NOMO-1 treated with DMSO at 0.1 percent for 48 hours (cell line): Measurements from ENCODE around the gene CFAP68.

Source experiments
- DNase-seq: peaks from one replicate; lab custom pipeline; 2025; ENCODE audit not compliant: unreplicated experiment; lab: John Stamatoyannopoulos, UW

CFAP68 gene, protein sequence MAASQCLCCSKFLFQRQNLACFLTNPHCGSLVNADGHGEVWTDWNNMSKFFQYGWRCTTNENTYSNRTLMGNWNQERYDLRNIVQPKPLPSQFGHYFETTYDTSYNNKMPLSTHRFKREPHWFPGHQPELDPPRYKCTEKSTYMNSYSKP

DNA sequence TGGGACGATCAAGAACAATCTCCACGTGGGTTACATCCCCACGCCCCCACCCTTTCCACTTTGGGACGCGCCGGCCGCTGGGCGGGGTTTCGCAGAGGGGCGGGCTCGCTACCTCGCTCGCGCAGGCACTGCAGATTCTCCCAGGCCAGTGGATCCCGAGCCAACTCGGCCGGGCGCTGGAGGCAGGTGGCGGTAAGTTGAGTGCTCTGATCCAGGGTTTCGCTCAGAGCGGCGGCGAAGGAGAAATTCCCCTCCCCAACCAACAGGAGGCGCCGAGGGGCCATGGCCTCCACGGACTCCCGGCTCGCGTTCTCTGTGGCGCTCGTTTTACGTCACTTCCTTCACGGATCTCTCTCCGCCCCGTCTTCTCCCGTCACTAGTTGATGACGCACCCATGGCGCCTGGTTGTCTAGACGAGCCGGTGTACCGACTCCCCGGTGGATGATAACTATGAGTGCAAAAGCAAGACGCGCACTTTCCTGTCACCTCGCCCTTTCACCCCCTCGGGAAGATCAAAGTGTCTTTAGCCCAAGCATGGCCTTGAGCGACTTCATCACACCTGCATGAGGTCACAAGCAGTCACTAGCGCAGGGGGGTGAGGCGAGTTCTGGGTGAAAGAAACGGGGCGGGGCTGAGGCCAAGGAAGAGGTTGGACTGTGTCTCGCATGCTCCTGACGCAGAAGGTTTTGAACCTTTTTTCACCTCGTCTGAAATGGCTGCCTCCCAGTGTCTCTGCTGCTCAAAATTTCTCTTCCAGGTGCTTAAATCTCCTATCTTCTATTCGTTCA, at the start of gene CFAP68, which contains the start of gene FDXACB1:
Gene CFAP68 (plus strand): TSS at position 693 of the 788 bp plus-strand sequence. CDS start 20 bp downstream, at position 713.
Gene FDXACB1 (minus strand): TSS at position 317 of the 788 bp plus-strand sequence. CDS start 33 bp downstream, at position 284.
- peak; percentile 97 for DNase-seq

DNA sequence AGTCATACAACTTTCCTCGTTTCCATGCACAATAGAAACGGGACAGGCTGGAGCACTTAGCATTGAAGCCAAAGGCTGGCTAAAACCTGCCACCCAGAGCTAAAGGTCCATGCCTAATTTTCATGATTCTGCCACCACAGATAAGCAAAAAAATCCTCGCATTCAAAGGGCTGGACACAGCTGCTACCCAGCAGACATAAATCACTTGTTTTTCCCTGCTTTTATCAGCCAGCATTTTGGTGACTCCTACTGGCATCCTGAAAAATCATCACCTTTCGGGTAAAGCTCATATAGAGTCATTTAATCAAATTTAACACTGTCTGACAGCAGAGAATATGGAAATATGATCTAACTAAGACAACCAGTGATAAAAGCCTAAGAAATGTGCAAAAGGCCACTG, 45.8 kb upstream of the CFAP68 start:
- no peak for DNase-seq

DNA sequence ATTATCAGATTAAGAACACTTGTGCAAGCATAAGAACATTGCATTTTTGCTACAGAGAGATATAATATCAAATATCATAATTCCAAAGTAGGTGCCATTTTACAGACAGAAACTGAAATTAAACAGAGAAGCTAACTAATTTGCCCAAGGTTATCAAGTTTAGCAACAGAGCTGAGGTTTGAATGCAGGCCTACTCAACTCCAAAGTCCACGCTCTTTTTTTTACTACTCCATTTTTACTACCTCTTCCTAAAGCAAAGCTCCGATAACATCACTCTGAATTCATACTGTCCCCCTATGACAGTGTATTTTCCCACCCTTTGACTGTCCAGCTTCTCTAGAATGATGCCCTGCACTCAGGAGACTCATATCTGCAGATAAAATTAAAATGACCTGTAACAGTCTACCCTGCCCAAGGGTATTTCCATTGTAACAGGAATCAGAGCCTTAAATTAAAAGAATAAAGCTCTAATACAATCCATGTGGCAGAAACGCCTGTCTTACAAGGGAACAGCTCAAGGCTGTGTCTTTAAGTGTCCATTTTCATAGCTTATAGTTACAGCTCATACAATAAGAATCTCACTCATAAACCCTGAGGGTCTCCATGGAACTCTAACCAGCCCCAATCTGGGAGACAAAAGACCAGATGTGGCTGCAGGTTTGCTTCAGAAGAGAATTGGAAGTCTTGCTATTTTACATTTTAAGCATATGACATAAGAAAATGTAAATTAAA, 44.7 kb upstream of the CFAP68 start:
- no peak for DNase-seq

DNA sequence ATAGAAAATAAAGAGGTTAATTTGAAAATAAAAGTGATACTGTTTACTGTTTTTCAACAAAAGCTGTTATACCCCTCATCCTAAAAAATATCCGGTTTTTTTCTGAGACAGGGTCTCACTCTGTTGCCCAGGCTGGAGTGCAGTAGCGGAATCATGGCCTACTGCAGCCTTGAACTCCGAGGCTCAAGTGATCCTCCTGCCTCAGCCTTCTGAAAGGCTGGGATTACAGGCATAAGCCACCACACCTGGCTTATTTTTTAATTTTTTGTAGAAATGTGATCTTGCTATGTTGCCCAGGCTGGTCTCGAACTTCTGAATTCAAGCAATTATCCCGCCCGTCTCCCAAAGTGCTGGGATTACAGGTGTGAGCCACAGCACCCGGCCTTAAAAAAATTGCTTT, 43.7 kb upstream of the CFAP68 start:
- DNase-seq = no peak

DNA sequence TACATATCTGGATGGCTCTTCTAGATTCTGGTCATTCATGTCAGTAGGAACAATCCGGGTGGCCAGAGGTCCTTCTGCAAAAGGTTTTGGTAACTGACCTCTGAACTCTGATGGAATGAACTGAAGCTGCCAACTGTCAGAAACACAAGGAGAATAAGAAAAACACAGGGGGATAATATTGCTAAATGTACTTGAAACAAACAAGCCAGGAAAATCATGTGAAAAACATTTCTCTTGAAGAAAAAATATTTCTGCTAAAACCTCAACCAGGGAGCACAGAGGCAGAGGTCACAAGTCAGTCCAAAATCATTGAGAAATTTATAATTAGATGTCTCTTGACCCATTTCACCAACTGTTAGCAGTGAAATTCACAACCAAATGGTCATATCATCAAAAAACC, 43.2 kb upstream of the CFAP68 start:
- no peak for DNase-seq

DNA sequence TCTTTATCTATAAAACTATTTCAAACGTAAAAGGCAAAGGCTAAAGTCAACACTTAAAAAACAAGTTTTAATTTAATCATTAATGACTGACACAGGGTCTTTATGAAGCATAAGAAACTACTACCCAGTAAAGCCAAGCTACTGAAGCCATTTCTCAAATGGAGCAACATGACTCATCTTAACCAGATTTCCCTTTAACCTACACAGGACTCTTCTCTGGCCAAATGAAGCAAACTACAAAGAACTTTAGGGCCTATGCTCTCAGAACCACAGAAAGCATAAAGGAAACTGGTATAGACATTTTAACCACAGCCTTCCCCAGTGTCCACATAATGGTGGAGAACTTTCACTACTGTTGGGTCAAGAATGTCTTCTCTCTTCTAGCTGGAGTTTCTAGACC, 42.6 kb upstream of the CFAP68 start:
- DNase-seq = no peak

DNA sequence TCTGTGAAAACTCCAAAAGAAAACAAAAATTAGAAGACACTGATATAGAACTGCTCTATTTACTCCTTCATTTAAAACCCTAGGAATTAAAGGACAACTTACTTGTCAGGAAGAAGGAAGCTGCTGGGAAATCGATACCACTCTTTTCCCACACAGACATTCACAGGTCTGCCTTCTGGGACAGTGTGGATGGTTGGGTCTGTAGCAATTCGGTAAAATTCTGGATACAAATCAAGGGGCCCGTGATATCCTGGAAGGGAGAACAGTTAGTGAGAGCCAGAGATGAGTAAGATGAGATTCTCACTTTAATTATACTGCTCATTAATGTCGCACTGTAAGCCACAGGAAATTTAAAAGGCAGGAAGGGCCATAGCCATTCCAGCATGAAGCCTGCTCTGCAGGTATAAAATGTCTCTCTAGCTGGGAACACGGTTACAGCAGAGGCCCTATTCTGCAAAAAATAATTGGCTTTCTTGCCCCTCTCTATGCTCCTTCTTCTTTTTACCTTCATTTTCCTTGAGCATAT, 41.9 kb upstream of the CFAP68 start:
- no peak for DNase-seq

DNA sequence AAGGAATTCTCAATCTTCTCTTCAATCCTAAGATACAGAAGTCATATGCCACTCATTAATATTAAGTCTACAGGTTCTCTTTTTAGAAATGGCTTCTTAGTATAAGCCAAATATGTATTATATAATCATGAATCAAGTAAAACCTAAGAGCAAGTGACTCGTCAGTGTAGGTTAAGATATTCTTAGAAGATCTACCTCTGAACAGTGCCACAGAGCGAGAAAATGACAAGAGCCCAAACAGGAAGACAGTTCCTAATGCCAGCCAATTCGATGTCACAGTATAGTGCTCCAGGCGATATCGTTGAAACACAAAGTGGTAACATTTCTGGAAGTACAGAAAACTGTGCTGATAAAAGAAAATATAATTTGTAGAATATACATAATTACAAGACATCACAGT, 41.3 kb upstream of the CFAP68 start:
- DNase-seq = no peak

DNA sequence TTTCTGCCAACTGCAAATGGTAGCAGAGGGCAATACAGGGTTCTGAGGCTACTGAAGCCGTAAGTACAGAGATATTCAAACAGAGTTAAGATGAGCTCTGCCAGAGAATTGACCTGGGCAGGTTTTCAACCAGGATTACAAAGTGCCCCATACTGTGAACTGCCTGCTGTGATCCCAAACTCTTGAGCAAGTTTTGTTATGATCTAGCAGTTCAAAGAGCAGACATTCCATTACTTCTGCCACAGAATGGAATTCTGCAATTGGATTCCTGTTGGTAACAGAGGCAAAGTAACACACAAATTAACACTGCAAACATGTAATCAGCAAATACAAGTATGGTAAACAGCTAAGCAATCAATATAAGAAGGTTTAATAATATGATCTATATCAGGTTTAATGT, 39.2 kb upstream of the CFAP68 start:
- no peak for DNase-seq

DNA sequence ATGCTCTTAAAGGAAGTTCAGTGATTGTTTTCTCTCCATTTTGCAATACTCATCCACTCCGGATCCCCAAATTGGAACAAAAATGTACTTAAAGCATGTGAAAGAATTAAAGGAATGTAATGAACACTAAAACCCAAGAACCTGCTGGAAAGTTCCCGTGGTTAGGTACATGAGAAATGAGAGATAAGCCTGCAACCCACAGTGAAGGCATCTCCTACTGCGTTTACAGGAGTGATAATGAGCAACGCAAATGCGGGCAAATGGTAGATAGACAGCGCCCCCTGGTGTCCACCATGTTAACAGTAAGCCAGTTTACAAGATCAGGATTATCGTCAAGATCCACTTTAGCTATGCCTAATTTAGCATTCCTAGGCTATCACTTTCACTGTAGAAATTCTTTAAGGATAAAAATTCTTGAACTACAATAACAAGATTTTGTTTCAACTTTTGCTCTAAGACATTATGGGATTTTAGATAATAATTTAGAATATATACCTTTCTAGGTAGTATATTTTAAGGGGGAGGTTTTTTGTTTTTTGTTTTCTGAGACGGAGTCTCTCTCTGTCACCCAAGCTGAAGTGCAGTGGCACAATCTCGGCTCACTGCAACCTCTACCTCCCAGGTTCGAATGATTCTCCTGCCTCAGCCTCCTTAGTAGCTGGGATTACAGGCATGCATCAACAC, 37.8 kb upstream of the CFAP68 start:
- DNase-seq = peak; percentile 79

DNA sequence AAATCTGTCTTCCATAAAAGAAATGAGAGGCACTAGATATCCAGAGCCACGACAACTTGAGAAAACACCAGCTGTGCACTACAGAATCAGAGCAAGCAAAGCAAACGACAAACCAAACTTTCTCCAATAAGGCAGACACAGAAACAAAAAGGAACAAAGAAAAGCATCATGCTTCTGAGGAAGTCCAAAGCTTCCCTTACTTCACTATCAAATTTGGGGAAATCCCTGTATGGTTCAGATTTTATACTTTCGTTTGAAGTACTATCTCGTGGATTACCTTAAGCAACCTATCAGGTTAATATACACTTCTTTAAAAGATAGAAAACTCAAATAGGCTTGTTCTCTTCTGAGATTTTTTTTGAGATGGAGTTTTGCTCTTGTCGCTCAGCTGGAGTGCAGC, 35.7 kb upstream of the CFAP68 start:
- DNase-seq = peak; percentile 41

DNA sequence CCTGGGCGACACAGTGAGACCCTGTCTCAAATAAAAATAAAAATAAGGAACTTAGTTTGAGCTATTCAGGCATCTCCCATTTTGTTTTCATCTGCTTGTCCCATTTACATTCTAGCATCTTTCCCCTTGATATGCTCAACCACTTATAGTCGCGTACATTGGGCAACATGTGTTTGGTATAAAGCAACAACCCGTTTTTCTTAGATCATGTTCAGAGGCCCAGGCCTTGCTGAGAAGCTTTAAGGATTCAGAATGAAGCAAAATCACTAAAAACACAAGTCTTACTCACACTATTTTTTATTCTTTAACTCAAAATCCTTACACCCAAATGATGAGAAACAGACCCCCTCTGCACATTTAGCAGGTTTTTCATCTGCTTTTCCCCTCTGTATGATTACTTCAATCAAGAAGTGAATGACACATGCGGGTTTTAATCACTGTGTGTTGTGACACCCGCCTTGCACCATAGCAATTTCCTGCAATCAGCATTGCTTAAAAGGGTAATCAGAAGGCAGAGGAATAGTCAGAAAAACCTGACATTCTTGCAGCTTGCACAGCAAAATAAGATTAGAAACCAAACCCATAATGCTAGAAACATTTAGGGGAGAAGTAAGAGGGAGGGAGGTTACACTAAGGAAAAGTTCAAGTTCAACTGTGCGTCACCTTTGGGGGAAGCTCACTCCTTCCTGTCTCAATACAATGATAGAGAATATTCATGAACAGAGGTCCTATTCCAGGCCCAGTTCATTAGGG, 33.9 kb upstream of the CFAP68 start:
- peak; percentile 93 for DNase-seq

DNA sequence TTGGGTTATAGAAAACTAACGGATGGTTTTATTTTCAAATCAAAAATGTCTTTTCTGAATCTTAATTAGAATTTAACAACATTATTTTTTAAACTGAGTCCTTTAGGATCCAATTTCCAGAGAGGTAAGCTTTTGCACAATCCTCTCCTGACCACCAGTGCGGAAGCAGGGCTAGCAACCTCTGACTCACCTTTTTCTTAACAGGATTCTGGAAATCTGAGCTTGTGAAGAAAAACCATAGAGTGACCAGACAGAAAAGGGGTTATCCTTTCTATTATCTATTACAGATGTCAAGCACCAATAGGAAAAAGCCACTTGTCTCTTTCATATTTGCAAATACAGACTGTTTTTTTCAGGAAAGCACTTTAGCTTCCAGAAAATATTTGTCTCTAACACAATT, 33.3 kb upstream of the CFAP68 start:
- peak; percentile 27 for DNase-seq

DNA sequence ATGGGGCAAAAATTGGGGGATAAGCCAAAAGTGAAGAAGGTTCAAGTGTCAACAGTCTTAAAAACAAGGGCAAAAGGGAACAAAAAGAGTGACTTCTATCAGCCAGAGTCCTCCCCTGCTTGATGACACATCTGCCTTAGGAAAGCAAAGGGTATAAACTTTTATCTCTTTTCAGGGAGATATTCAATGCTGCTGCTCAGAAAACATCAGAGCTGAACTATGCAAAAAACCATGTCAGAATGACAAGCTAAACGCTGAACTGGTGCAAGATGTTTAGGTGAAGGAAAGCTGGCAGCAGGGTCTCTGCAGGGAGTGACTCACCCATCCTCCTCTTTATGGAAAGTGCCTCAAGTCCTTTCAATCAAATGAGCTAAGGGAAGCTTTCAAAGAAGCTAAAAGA, 32.7 kb upstream of the CFAP68 start:
- DNase-seq = peak; percentile 36

DNA sequence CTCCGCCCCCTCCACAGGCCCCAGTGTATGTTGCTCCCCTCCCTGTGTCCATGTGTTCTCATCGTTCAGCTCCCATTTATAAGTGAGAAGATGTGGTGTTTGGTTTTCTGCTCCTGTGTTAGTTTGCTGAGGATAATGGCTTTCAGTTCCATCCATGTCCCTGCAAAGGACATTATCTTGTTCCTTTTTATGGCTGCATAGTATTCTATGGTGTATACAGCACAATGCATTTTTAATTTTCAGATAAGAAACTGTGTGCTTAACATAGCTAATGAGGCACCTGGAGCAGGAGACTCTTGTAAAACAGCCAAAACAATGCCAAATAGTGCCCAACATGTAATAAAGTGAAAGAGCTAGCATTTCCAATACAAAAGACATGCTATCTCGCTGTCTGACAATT, 29.7 kb upstream of the CFAP68 start:
- no peak for DNase-seq

DNA sequence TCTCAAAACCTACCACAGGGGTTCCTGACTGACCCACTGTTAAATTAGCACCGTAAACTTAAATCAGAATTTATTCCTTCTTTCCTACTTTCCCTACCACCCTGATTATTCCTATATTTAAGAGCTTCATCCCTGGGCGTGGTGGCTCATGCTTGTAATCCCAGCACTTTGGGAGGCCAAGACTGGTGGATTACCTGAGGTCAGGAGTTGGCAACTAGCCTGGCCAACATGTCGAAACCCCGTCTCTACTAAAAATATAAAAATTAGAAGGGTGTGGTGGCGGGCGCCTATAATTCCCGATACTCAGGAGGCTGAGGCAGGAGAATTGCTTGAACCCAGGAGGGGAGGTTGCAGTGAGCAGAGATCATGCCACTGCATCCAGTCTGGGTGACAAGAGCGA, 28.3 kb upstream of the CFAP68 start:
- no peak for DNase-seq

DNA sequence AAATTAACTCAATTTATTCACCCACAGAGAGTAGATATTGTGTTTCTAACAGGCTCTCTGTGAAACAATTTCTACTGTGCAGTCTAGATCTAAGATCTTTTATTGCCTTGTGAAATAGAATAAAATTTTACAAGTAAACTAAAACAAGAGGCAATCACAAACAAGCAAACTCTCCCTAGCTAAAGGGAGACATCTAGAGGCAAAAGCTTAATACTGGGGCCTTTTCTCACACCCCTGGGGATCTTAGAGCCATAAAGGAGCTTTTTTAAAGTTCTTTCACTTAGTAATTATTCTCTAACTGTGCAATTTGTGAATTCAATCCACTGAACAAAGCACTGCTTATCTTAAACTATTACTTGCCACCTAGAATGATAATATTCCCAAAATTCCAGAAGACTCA, 27.7 kb upstream of the CFAP68 start:
- peak; percentile 35 for DNase-seq

DNA sequence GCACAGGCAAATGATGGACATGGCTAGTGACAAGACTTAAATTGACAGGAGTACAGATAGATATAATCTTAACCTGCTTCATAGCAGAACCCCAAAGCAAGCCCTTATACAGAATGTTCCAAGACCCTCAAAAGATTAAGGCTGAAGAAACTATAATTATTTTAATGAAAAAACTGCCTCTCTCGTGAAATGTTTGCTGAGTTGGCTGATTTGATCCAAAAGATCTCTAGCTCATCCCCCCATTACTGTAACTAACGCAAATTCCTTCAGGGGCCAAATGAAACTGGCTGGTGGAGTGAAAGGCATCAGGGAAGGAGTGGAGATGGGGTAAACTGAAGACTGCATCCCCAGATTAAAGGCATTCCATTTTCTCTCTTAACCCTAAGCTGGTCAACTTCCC, 27.2 kb upstream of the CFAP68 start:
- no peak for DNase-seq

DNA sequence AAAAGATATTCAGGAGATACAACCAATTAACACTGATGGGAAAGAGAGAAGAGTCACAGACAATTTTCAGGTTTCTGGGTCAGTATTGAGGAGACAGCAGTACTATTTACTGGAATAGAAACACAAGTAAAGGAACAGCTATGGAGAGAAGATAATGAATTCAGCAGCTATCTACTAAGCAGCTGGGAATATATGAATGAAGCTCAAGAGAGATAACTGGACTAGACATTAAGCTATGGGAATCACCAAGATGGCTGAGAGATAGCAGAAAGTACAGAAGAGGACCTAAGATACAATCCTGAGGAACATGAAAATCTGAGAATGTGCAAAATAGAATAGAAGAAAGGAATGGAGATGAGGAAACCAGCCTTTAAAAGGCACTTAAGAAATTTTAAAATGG, 23.8 kb upstream of the CFAP68 start:
- DNase-seq = no peak

DNA sequence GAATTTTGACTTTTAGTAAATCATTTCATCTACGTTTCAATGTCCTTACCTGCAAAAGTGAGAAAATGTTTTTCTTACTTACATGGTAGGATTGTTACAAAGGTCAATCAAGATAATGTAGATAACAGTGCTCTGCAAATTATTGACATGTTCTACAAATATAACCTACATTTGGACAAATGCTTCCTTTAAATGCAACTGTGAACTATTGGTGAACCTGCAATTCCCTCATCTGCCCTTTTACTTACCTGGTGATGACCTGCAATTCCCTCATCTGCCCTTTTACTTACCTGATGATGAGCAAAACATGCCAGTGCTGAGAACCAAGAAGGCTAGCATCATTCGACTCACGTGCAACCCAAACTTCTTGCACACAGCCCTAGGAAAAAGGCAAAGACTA, 19.1 kb upstream of the CFAP68 start:
- DNase-seq = no peak

DNA sequence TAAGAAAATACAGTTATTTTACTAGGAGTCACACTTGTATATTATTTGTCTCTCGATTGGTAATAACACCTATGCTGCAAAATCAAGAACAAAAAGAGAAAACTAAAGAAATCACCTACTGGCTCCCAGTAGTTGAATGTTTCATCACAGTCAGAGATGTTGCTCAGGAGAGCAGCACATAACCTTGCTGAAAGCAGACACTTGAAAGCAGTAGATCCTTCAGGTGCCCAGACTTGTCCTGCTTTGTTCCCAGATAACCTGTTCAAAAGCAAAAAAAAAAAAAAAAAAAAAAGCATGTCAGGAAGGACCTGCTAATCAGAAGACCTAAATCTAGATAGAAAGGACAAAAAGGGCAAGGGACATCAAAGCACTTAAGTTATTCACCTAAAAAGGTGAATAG, 9.2 kb upstream of the CFAP68 start:
- no peak for DNase-seq
